GM12878 (cell line): ENCODE measurements around the gene IGFBP6. TPM values are rescaled to one million over a fixed set of nuclear protein-coding genes. Genes with fewer than 3 reads are reported as not detected.

Source experiments
- ESRRA ChIP-seq: IDR thresholded peaks from 2 replicates; pipeline ENCODE4 v1.6.1; 2012; ENCODE audit warnings: mild to moderate bottlenecking, low read length, improper control_type of control experiment
- ETV6 ChIP-seq, 2 experiments: fragments of 450-650 bp in 1 of 2; IDR thresholded peaks in 1 of 2; conservative IDR thresholded peaks in 1 of 2; 2 replicates each; pipeline ENCODE4 v1.6.1; 2014; ENCODE audit warnings: antibody characterized with exemption in 1 of 2, borderline replicate concordance in 1 of 2, low read depth in 1 of 2, mild to moderate bottlenecking in 1 of 2, moderate library complexity in 1 of 2
- HCFC1 ChIP-seq: fragments of 150-350 bp; IDR thresholded peaks from 2 replicates; pipeline ENCODE4 v1.6.1; 2014; ENCODE audit warnings: low read length
- IKZF1 ChIP-seq: fragments of 450-650 bp; conservative IDR thresholded peaks from 2 replicates; pipeline ENCODE4 v1.6.1; 2017; ENCODE audit warnings: antibody characterized with exemption, mild to moderate bottlenecking
- MEF2A ChIP-seq: IDR thresholded peaks from 2 replicates; pipeline ENCODE4 v1.6.1; 2011; ENCODE audit warnings: low read depth, mild to moderate bottlenecking, low read length, moderate library complexity; ENCODE audit not compliant: insufficient read depth
- MYC ChIP-seq: IDR thresholded peaks from 2 replicates; pipeline ENCODE4 v1.6.1; 2011; ENCODE audit warnings: mild to moderate bottlenecking, low read length, moderate library complexity, inconsistent platforms; ENCODE audit not compliant: insufficient read depth, insufficient replicate concordance, insufficient read length, severe bottlenecking
- NRF1 ChIP-seq: conservative IDR thresholded peaks from 2 replicates; pipeline ENCODE4 v1.6.1; 2011; ENCODE audit warnings: mild to moderate bottlenecking, low read depth, low read length, improper control_type of control experiment
- PBX3 ChIP-seq: IDR thresholded peaks from 2 replicates; pipeline ENCODE4 v1.6.1; 2011; ENCODE audit warnings: mild to moderate bottlenecking, low read depth, low read length, moderate library complexity; ENCODE audit not compliant: insufficient replicate concordance
- RCOR1 ChIP-seq: conservative IDR thresholded peaks from 2 replicates; pipeline ENCODE4 v1.6.1; 2012; ENCODE audit warnings: low read depth, low read length, improper control_type of control experiment
- SMARCA5 ChIP-seq: fragments of 450-650 bp; IDR thresholded peaks from 2 replicates; pipeline ENCODE4 v1.6.1; 2017; ENCODE audit warnings: mild to moderate bottlenecking
- SREBF2 ChIP-seq: IDR thresholded peaks from 2 replicates; pipeline ENCODE4 v1.6.1; 2012; ENCODE audit warnings: mild to moderate bottlenecking, low read length
- ZNF622 ChIP-seq: fragments of 450-650 bp; IDR thresholded peaks from 2 replicates; pipeline ENCODE4 v1.6.1; 2017; ENCODE audit warnings: mild to moderate bottlenecking, inconsistent platforms
- polyA plus RNA-seq, 11 experiments: library from polyadenylated mRNA; depleted of rRNA in 4 of 11; unstranded in 6 of 11; stranded (reverse) in 5 of 11; fragments of >200 nt; fragmentation: Nextera tagmentation in 4 of 11; fragmentation: Illumina TruSeq in 1 of 11; extraction: Ambion mirVana in 4 of 11; extraction: Trizol in 1 of 11; gene quantifications; 1 replicate in 1 of 11; 2 replicates in 10 of 11; pipeline versions ENCODE4 v1.2.1 to v1.2.3, GENCODE V29; 2011 to 2016; ENCODE audit warnings: inconsistent platforms in 2 of 11, missing spikeins in 2 of 11, low read depth in 1 of 11
- total RNA-seq, 4 experiments: library from RNA; depleted of rRNA in 3 of 4; stranded (reverse); fragments of >200 nt in 3 of 4; fragmentation: Illumina TruSeq in 1 of 4; extraction: Trizol in 1 of 4; gene quantifications; 2 replicates each; pipeline versions ENCODE4 v1.2.1 to v1.2.3, GENCODE V29; 2013 to 2021
- TF ChIP-seq, protein P1 (sequence below): IDR thresholded peaks from 2 replicates; pipeline ENCODE4 v1.6.1; 2011; ENCODE audit warnings: borderline replicate concordance, low read depth, mild to moderate bottlenecking, moderate library complexity, mixed read lengths, low read length; ENCODE audit not compliant: insufficient read depth; ENCODE audit errors: extremely low read length
- TF ChIP-seq, protein P2 (sequence below): fragments of 450-650 bp; formaldehyde crosslinking; IDR thresholded peaks from 2 replicates; pipeline ENCODE4 v1.4.0; 2022; ENCODE audit warnings: mild to moderate bottlenecking, moderate library complexity
- TF ChIP-seq, protein P3 (sequence below), 3 experiments: IDR thresholded peaks in 2 of 3; conservative IDR thresholded peaks in 1 of 3; 2 replicates each; pipeline ENCODE4 v1.5.1; 2011; ENCODE audit warnings: low read depth in 3 of 3, low read length in 3 of 3, mild to moderate bottlenecking in 3 of 3, control low read depth in 2 of 3, moderate library complexity in 2 of 3, inconsistent platforms in 1 of 3, mixed read lengths in 1 of 3; ENCODE audit not compliant: control insufficient read depth in 2 of 3, insufficient read depth in 1 of 3; ENCODE audit errors: extremely low read depth in 1 of 3

The IGFBP6 gene
- total and polyA plus RNA-seq, 10 of the 15 experiments (the other 5 are each of a cell fraction or from before 2014, with no cell fraction given): 0.09 to 0.87 (median 0.56) TPM; not detected in 3

- TF ChIP-seq ETV6 (conservative IDR thresholded peaks at IDR 0.05 in 1 of 2, IDR thresholded peaks at IDR 0.05 in 1 of 2; ENCODE audit: borderline replicate concordance in 1 of 2, low read depth in 1 of 2) (no peak), MYC (no peak), HCFC1 (no peak), SMARCA5 (peak; percentile 71), PBX3 (no peak), ESRRA (no peak), SREBF2 (no peak), NRF1 (no peak), MEF2A (no peak), RCOR1 (no peak), IKZF1 (0 out of 2 replicates have a peak, but pooled peaks have one; percentile 3), ZNF622 (no peak)
- TF ChIP-seq, protein P1, sequence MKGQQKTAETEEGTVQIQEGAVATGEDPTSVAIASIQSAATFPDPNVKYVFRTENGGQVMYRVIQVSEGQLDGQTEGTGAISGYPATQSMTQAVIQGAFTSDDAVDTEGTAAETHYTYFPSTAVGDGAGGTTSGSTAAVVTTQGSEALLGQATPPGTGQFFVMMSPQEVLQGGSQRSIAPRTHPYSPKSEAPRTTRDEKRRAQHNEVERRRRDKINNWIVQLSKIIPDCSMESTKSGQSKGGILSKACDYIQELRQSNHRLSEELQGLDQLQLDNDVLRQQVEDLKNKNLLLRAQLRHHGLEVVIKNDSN: peak; percentile 66
- TF ChIP-seq, protein P2, sequence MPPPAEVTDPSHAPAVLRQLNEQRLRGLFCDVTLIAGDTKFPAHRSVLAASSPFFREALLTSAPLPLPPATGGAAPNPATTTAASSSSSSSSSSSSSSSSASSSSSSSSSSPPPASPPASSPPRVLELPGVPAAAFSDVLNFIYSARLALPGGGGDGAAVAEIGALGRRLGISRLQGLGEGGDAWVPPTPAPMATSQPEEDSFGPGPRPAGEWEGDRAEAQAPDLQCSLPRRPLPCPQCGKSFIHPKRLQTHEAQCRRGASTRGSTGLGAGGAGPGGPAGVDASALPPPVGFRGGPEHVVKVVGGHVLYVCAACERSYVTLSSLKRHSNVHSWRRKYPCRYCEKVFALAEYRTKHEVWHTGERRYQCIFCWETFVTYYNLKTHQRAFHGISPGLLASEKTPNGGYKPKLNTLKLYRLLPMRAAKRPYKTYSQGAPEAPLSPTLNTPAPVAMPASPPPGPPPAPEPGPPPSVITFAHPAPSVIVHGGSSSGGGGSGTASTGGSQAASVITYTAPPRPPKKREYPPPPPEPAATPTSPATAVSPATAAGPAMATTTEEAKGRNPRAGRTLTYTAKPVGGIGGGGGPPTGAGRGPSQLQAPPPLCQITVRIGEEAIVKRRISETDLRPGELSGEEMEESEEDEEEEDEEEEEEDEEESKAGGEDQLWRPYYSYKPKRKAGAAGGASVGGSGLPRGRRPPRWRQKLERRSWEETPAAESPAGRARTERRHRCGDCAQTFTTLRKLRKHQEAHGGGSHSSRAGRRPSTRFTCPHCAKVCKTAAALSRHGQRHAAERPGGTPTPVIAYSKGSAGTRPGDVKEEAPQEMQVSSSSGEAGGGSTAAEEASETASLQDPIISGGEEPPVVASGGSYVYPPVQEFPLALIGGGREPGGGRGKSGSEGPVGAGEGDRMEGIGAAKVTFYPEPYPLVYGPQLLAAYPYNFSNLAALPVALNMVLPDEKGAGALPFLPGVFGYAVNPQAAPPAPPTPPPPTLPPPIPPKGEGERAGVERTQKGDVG (CRISPR knock-in tag): no peak
- TF ChIP-seq, protein P3, sequence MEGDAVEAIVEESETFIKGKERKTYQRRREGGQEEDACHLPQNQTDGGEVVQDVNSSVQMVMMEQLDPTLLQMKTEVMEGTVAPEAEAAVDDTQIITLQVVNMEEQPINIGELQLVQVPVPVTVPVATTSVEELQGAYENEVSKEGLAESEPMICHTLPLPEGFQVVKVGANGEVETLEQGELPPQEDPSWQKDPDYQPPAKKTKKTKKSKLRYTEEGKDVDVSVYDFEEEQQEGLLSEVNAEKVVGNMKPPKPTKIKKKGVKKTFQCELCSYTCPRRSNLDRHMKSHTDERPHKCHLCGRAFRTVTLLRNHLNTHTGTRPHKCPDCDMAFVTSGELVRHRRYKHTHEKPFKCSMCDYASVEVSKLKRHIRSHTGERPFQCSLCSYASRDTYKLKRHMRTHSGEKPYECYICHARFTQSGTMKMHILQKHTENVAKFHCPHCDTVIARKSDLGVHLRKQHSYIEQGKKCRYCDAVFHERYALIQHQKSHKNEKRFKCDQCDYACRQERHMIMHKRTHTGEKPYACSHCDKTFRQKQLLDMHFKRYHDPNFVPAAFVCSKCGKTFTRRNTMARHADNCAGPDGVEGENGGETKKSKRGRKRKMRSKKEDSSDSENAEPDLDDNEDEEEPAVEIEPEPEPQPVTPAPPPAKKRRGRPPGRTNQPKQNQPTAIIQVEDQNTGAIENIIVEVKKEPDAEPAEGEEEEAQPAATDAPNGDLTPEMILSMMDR (IDR thresholded peaks at IDR 0.05 in 2 of 3, conservative IDR thresholded peaks at IDR 0.05 in 1 of 3; ENCODE audit: control insufficient read depth in 2 of 3, extremely low read depth in 1 of 3, insufficient read depth in 1 of 3, low read depth in 3 of 3, low read length in 3 of 3): peak; percentile 68 to 87 (median 72)
Observed at GRCh38 chr12:53053218-53054111, 44.0 kb upstream of the IGFBP6 start (continued).
